HTERT RPE-1 (cell line): Measurements from ENCODE around the gene IQSEC3.
"Not testable (repeated sequence)": the region's sequence is repeated elsewhere in the genome, so short reads cannot be mapped to it uniquely, and the experiment has no call there.

Experiments used
- in situ Hi-C: fragments of 300-500 bp; cut with MboI; formaldehyde crosslinking; loops from 4 replicates; pipeline ENCODE4 v1.14.3; 2020; ENCODE audit warnings: low sequenced_read_pairs

The IQSEC3 gene

GRCh38 chr12:177336-177979, 110.9 kb downstream of the IQSEC3 start:
- in situ Hi-C loops: no loop called here

- in situ Hi-C loops: no loop called here
Measured at GRCh38 chr12:177980-178828, 111.6 kb downstream of the IQSEC3 start.

- in situ Hi-C loops: no loop called here
Measured at GRCh38 chr12:178829-179109, 112.2 kb downstream of the IQSEC3 start.

- in situ Hi-C loops: no loop called here
Measured at GRCh38 chr12:179131-179884, 112.7 kb downstream of the IQSEC3 start.

- in situ Hi-C loops: no loop called here
Measured at GRCh38 chr12:179885-180284, 113.3 kb downstream of the IQSEC3 start.

GRCh38 chr12:180445-180844, 113.9 kb downstream of the IQSEC3 start:
- in situ Hi-C loops: no loop called here

GRCh38 chr12:181921-182320, 115.4 kb downstream of the IQSEC3 start:
- in situ Hi-C loops: no loop called here

GRCh38 chr12:182381-182892, 115.9 kb downstream of the IQSEC3 start:
- in situ Hi-C loops: no loop called here

GRCh38 chr12:184811-185575, 118.4 kb downstream of the IQSEC3 start:
- in situ Hi-C loops: no loop called here

- in situ Hi-C loops: no loop called here
Measured at GRCh38 chr12:185576-185955, 119.0 kb downstream of the IQSEC3 start.

- in situ Hi-C loops: no loop called here
Measured at GRCh38 chr12:186006-186625, 119.5 kb downstream of the IQSEC3 start.

- in situ Hi-C loops: not testable (repeated sequence)
Measured at GRCh38 chr12:187986-188909, 121.7 kb downstream of the IQSEC3 start.

GRCh38 chr12:188910-189621, 122.5 kb downstream of the IQSEC3 start:
- in situ Hi-C loops: no loop called here

- in situ Hi-C loops: no loop called here
Measured at GRCh38 chr12:189622-189962, 123.0 kb downstream of the IQSEC3 start.

- in situ Hi-C loops: no loop called here
Measured at GRCh38 chr12:190881-191280, 124.3 kb downstream of the IQSEC3 start.

GRCh38 chr12:191541-191940, 125.0 kb downstream of the IQSEC3 start:
- in situ Hi-C loops: no loop called here

- in situ Hi-C loops: no loop called here
Measured at GRCh38 chr12:193261-193660, 126.7 kb downstream of the IQSEC3 start.

- in situ Hi-C loops: no loop called here
Measured at GRCh38 chr12:194276-194675, 127.7 kb downstream of the IQSEC3 start.

GRCh38 chr12:195156-195555, 128.6 kb downstream of the IQSEC3 start:
- in situ Hi-C loops: no loop called here
